Upper lobe of right lung (tissue), 1 donor: Measurements from ENCODE around the gene OPCML. TPM values are rescaled to one million over a fixed set of nuclear protein-coding genes. Genes with fewer than 3 reads are reported as not detected.

ENCODE experiments used
- ATAC-seq: fragments of 200-7000 bp; cut with Tn5 transposase; one replicate; pipeline ENCODE4 v1.9.1; 2020; ENCODE audit warnings: mild to moderate bottlenecking, moderate library complexity
- DNase-seq: peaks from one replicate; pipeline ENCODE4 v3.0.0-alpha.2; 2020
- H3K27ac ChIP-seq: fragments of 200-600 bp; one replicate; pipeline ENCODE4 v1.8.0; 2022
- H3K27me3 ChIP-seq: fragments of 200-600 bp; one replicate; pipeline ENCODE4 v1.8.0; 2022; ENCODE audit warnings: mild to moderate bottlenecking
- H3K36me3 ChIP-seq: fragments of 200-600 bp; one replicate; pipeline ENCODE4 v1.8.0; 2022
- H3K4me1 ChIP-seq: fragments of 200-600 bp; one replicate; pipeline ENCODE4 v1.8.0; 2022
- H3K4me3 ChIP-seq: fragments of 200-600 bp; one replicate; pipeline ENCODE4 v1.8.0; 2022; ENCODE audit warnings: mild to moderate bottlenecking
- H3K9me3 ChIP-seq: fragments of 200-600 bp; one replicate; pipeline ENCODE4 v1.8.0; 2022
- intact Hi-C: fragments of 100-400 bp; cut with DNase I; formaldehyde crosslinking; loops from one replicate; pipeline ENCODE4 v1.11.0; 2022
- total RNA-seq: library from RNA; stranded (reverse); fragmentation: NEBNext Ultra II Directional; extraction: Animal tissue kit (Norgen Biotek cat#: 25700); gene quantifications from one replicate; pipeline ENCODE4 v1.2.1, GENCODE V29; 2021
- TF ChIP-seq, protein P1 (sequence below): fragments of 200-600 bp; IDR thresholded peaks from one replicate; pipeline ENCODE4 v1.8.0; 2022; ENCODE audit warnings: antibody characterized with exemption
- donor health status: DM: no; HTN: yes; CAD: no; lungs with severe emphysema.

The OPCML gene
- total RNA-seq, 1 donor from 2014 or later, result not detected

DNA sequence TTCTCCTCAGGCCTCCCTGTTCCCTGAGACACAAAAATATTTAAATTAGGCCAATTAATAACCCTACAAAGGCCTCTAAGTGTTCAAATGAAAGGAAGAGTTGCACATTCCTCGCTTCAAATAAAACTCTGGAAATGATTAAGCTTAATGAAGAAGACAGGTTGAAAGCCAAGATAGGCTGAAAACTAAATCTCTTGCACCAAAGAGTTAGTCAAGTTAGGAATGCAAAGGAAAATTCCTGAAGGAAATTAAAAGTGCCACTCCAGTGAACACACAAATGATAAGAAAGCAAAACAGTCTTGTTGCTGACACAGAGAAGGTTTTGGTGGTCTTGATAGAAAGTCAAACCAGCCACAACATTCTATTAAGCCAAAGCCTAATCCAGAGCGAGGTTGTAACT lies 574.4 kb downstream of the OPCML start:
- no peaks in the 10 kb centered on the region for H3K36me3 ChIP-seq
- H3K27me3 ChIP-seq, result no peaks in the 10 kb centered on the region
- intact Hi-C loops, result no loop called here
- no peaks in the 10 kb centered on the region for H3K4me1 ChIP-seq
- H3K27ac ChIP-seq, result no peak overlapping the region
- ATAC-seq, result no peak
- H3K4me3 ChIP-seq, result no peak overlapping the region
- TF ChIP-seq, protein P1, sequence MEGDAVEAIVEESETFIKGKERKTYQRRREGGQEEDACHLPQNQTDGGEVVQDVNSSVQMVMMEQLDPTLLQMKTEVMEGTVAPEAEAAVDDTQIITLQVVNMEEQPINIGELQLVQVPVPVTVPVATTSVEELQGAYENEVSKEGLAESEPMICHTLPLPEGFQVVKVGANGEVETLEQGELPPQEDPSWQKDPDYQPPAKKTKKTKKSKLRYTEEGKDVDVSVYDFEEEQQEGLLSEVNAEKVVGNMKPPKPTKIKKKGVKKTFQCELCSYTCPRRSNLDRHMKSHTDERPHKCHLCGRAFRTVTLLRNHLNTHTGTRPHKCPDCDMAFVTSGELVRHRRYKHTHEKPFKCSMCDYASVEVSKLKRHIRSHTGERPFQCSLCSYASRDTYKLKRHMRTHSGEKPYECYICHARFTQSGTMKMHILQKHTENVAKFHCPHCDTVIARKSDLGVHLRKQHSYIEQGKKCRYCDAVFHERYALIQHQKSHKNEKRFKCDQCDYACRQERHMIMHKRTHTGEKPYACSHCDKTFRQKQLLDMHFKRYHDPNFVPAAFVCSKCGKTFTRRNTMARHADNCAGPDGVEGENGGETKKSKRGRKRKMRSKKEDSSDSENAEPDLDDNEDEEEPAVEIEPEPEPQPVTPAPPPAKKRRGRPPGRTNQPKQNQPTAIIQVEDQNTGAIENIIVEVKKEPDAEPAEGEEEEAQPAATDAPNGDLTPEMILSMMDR, result no peak
- H3K9me3 ChIP-seq, result no peaks in the 10 kb centered on the region
- no peak for DNase-seq

DNA sequence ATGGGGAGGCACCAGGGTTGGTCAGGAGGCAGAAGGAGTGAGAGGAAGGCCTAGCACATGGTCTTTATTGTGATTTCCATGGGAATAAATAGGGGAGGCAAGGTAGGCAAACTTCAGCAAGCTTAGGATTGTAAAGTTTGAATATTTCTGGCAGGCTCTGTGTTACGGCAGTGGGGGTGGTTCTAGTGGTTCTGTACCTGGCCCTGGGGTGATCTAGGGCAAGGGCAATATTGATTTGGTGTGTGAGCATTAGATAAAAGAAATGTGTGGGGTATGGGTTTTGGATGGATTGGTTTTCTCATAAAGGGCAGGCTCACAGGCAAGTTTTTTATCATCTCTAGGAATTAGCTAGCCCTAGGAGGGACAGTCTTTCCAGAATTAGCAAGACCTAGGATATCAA lies 584.0 kb downstream of the OPCML start:
- H3K36me3 ChIP-seq, result no peaks in the 10 kb centered on the region
- intact Hi-C loops, result no loop called here

DNA sequence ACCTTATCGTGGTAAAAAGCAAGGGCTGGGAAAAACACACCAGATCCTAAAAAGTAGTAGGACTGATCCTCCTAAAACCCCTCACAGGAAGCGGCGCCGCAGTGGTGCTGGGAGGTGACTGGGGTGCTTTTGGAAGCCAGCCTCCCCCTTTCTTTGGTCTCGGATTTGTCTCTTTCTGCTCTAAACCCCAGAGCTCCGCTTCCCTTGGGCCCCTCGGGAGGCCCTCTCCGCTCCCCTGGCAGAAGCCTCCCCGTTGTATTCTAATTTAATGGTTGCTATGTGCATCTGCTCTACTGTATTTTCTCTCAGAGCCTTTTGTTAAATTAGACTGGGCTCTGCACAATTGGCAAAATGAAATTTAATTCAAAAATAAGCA lies 587.7 kb downstream of the OPCML start:
- no peaks in the 10 kb centered on the region for H3K4me1 ChIP-seq
- H3K4me3 ChIP-seq, result no peak overlapping the region
- intact Hi-C loops, result no loop called here
- H3K27me3 ChIP-seq, result peaks cover 42% of the 10 kb centered on the region
- TF ChIP-seq, protein P1, result no peak
- DNase-seq (no peak), ATAC-seq (no peak)
- H3K9me3 ChIP-seq, result no peaks in the 10 kb centered on the region
- no peaks in the 10 kb centered on the region for H3K36me3 ChIP-seq
- no peak overlapping the region for H3K27ac ChIP-seq

More for the DNA sequence above, 584.0 kb downstream of the OPCML start:
- TF ChIP-seq, protein P1, result no peak
- Histone ChIP-seq H3K9me3 (no peaks in the 10 kb centered on the region), H3K4me3 (no peak overlapping the region), H3K27me3 (peaks cover 19% of the 10 kb centered on the region), H3K4me1 (no peaks in the 10 kb centered on the region), H3K27ac (no peak overlapping the region)
- DNase-seq, result no peak
- ATAC-seq, result no peak

DNA sequence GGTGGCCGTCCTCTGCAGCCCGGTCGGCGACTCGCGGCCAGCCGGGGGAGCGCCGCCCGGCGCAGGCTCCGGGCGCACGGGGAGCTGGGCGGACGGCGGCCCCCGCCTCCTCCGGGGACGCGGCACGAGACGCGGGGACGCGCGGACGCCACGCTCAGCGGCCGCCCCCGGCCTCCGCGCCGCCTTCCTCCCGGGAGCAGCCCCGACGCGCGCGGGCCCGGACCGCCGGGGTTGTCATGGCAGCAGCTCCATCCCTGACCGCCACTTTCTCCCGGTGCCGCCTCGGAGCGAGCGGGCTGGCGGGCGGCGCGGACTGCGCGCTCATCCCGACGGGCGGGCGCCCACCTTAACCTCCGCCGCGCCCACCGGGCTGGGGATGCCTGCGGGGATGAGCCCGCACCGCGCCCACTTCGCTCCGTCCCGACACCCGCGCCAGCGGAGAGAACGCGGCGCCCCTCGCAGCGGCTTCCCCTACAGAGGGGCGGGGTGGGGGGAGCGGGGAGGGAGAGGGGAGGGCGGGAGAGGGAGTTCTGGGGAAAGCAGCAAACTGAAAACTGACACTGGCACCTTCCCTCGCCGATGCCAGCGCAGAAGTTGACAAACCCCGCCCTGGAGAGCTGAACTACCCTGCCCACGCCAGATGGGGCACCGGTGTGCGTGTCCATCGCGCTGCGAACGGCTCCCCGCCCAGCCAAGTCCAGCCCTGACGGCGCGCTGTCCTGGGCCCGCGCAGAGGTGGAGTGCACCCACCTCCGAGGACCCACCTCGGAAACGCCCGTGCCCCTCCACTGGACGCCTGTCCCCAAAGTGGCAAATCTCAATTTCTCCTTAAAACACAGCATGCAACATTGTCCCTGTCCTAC lies 588.4 kb downstream of the OPCML start:
- no peaks in the 10 kb centered on the region for H3K9me3 ChIP-seq
- DNase-seq, result no peak
- TF ChIP-seq, protein P1, result no peak

DNA sequence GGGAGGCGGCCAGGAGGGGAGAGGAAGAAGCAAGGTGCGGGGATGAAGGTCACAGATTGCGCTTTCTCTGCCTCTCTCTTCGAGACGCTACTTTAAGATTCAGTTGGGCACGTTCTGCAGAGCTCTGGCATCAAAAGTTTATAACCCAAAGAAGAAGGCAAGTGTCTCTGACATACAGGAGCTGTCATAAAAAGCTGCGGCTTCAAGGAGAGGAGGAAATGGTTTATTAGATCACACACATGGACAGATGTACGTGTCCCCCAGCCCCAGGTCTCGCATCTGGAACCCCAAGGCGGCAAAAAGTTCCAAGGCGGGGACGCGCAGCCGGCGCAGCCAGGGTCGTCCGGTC lies 589.0 kb downstream of the OPCML start:
- intact Hi-C loops, result no loop called here
- no peak for DNase-seq
- no peaks in the 10 kb centered on the region for H3K36me3 ChIP-seq
- TF ChIP-seq, protein P1, result no peak
- peaks cover 42% of the 10 kb centered on the region for H3K27me3 ChIP-seq
- no peak overlapping the region for H3K27ac ChIP-seq
- H3K4me1 ChIP-seq, result no peaks in the 10 kb centered on the region
- H3K9me3 ChIP-seq, result no peaks in the 10 kb centered on the region
- H3K4me3 ChIP-seq, result no peak overlapping the region
- ATAC-seq, result no peak

More for the DNA sequence above, 588.4 kb downstream of the OPCML start:
- intact Hi-C loops, result no loop called here
- Histone ChIP-seq H3K27me3 (peaks cover 42% of the 10 kb centered on the region), H3K27ac (no peak overlapping the region), H3K36me3 (no peaks in the 10 kb centered on the region), H3K4me3 (no peak overlapping the region), H3K4me1 (no peaks in the 10 kb centered on the region)
- no peak for ATAC-seq
